ENCODE results near the gene KIF3B.
"Not testable (repeated sequence)": the region's sequence is repeated elsewhere in the genome, so short reads cannot be mapped to it uniquely, and the experiment has no call there.

The KIF3B gene

DNA sequence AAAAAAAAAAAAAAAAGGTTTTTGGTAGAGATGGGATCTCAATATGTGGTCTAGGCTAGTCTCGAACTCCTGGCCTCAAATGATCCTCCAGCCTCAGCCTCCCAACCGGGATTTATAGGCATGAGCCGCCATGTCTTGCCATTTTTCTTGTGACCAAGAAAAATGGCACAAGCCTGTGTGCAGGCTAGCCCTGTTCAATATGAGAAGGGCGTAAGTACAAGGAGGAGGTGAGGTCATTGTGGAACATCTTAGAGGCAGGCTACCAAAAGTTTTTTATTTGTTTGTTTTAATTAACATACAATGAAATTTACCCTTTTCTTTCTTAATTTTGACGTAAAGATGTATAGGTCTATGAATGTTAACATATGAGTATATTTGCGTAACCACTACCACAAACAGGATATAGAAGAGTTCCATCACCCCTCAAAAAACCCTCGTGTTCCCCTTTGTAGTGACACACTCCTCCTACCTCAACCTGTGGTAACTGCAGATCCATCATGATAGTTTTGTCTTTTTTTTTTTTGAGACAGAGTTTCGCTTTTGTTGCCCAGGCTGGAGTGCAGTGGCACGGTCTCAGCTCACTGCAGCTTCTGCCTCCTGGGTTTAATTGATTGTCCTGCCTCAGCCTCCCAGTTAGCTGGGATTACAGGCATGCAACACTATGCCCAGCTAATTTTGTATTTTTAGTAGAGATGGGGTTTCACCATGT lies 28.3 kb upstream of the KIF3B start:
- no peak for FAIRE-seq

DNA sequence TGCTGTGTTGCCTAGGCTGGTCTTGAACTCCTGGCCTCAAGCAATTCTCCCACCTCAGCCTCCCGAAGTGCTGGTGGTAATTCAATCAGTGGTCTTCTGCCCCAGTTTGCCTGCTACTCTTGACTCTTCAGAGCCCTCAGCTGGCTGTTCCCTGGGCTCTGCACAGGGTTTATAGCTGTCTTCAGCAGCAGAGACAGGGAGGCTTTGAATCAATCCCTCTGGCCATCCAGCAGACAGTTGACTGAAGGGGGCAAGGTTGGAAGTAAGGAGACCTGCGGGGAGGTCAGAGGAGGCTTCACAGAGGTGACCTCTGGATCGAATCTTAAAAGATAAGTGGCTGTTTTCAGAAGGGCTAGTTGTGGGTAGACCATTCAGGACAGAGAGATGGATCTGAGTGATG lies 26.0 kb upstream of the KIF3B start:
- no peak for FAIRE-seq

GRCh38 chr20:32252189-32252588 lies 25.3 kb upstream of the KIF3B start:
- FAIRE-seq = no peak

- FAIRE-seq = not testable (repeated sequence)
These were observed 16.5 kb upstream of the KIF3B start for GRCh38 chr20:32260973-32261372.

DNA sequence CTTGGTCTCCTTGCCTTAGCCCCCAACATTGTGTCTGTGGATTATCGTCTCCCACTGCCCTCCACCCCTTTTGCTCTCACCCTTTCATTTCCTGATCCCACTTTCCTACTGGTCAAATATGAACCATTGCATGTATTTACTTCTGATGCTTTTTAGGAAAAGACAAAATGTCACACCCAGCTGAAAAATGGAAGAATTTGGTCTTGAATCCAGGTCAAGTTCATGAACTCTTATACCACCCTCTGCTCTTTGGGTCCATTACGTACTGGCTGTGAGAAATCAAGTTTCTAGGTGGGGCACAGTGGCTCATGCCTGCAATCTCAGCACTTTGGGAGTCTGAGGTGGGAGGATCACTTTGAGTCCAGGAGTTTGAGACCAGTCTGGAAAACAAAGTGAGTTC lies 15.8 kb upstream of the KIF3B start:
- no peak for FAIRE-seq

DNA sequence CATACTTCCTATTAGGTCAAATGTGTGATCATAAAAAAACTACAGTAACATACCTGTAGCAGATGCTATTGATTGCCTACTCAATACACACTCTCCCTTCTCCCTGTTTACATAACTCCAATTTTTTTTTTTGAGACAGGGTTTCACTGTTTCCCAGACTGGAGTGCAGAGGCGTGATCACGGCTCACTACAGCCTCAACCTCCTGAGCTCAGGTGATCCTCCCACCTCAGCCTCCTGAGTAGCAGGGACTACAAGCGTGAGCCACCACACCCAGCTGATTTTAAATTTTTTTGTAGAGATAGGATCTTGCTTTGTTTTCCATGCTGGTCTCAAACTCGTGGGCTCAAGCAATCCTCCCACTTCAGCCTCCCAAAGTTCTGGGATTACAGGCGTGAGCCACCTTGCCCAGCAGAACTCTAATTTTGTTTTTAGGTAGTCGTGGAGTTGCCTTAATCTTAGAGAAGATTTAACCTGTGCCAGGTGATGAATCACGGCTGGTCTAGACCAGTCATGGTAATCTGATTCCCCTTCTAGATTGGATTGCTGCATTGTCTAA lies 14.0 kb upstream of the KIF3B start:
- FAIRE-seq = no peak

DNA sequence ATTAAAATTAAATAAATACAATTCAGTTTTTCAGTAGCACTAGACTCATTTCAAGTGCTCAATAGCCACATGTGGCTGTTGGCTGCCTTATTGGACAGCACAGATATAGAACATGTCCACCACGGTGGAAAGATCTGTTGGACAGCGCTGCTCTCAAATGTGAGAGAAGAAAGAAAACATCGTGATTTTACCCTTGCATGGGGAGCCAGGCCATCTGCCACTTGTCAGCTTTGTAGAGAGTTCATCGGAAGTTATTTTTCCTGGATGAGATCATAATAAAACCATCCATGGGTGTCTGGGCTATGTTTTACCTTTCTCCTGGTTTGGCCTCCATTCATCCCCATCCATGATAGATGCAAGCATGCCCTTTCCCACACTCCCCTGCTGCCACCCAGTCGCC lies 5.8 kb upstream of the KIF3B start:
- FAIRE-seq = no peak

GRCh38 chr20:32274359-32274758 lies 3.1 kb upstream of the KIF3B start:
- FAIRE-seq = no peak

GRCh38 chr20:32275163-32275562 lies 2.3 kb upstream of the KIF3B start:
- not testable (repeated sequence) for FAIRE-seq

GRCh38 chr20:32278199-32278643 lies 770 bp downstream of the KIF3B start:
- no peak for FAIRE-seq

DNA sequence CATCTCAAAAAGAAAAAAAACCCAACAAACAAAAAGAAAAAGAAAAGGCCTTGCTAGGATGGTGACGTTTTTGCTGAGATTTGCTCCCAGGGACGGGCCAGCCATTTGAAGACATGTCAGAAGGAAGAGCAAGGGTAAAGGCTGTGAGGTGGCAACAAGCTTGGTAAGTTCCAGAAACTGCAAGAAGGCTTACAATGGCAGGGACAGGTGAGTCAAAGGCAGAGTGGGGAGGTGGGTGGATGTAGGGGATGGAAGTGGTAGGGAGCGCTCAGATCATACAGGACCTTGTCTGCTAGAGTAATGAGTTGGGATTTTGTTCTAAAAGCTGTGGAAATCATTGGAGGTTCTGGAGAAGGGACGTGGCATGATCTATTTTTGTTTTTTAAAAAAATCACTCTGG lies 4.3 kb downstream of the KIF3B start:
- FAIRE-seq = no peak

GRCh38 chr20:32282461-32282860 lies 5.0 kb downstream of the KIF3B start:
- FAIRE-seq = no peak

DNA sequence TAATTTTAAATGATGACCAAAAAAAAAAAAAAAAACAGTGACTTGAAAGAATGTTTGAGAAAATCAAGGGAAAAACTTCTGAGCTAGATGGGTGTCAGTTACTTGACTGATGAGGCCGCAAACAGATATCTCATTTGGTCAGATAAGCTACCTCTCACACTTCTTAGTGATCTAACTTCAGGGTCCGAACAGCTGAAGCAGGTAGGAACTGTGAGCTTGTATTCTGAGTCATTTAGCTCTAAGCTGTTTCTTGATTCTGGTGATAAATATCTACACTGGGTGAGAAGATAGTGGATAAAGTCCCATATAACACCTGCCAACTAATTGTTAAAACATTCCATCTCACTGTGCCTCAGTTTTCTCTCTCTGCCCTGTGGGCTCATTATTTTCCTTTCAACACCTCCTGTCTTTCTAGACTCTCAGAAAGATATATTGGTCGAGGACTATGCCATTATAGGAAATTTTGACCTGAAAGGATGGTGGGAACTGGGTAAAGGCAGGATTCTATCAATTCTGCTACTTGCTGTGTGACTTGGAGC lies 7.7 kb downstream of the KIF3B start:
- no peak for FAIRE-seq

- FAIRE-seq = no peak
These were observed 8.3 kb downstream of the KIF3B start for GRCh38 chr20:32285621-32286371.

DNA sequence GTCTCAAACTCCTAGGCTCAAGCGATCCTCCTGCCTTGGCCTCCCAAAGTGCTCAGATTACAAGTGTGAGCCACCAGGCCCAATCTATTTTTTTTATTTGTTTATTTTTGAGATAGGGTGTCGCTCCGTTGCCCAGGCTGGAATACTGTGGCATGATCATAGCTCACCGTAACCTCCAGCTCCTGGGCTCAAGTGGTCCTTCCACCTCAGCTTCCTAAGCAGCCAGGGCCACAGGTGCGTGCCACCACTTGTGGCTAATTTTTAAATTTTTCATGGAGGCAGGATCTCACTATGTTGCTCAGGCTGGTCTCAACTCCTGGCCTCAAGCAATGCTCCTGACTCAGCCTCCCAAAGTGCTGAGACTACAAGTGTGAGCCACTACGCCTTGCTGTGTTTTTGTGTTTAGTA lies 9.8 kb downstream of the KIF3B start:
- FAIRE-seq = no peak

DNA sequence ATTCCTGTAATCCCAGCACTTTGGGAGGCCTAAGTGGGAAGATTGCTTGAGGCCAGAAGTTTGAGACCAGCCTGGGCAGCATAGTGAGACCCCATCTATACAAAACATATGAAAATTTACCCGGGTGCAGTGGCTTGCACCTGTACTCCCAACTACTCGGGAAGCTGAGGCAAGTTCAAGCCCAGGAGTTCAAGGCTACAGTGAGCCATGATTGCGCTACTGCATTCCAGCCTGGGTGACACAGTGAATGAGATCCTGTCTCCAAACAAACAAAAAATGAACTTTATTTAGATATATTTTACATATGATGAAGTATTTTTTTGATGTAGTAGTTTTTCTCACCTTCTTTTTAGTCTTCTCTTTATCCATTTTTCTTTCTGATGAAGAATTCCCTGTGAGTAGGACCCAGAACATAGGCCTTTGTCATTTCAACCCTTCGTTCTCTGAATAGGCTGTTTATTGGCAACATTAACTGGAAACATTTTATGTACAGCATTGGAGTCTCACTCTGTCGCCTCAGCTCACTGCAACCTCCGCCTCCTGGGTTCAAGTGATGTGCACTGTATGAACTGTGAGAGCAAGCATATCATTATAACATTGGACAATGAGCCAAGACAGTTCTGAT lies 10.9 kb downstream of the KIF3B start:
- no peak for FAIRE-seq

DNA sequence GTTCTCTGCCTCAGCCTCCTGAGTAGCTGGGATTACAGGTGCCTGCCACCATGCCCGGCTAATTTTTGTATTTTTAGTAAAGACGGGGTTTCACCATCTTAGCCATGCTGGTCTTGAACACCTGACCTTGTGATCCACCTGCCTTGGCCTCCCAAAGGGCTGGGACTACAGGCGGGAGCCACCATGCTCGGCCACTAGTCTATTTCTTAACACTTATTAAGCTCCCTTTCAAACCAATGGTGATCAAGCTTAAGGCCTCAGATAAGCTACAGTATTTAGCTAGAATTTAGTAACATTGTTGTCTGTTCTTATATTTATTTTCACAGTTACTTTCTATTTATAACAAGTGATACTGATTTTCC lies 11.8 kb downstream of the KIF3B start:
- not testable (repeated sequence) for FAIRE-seq

DNA sequence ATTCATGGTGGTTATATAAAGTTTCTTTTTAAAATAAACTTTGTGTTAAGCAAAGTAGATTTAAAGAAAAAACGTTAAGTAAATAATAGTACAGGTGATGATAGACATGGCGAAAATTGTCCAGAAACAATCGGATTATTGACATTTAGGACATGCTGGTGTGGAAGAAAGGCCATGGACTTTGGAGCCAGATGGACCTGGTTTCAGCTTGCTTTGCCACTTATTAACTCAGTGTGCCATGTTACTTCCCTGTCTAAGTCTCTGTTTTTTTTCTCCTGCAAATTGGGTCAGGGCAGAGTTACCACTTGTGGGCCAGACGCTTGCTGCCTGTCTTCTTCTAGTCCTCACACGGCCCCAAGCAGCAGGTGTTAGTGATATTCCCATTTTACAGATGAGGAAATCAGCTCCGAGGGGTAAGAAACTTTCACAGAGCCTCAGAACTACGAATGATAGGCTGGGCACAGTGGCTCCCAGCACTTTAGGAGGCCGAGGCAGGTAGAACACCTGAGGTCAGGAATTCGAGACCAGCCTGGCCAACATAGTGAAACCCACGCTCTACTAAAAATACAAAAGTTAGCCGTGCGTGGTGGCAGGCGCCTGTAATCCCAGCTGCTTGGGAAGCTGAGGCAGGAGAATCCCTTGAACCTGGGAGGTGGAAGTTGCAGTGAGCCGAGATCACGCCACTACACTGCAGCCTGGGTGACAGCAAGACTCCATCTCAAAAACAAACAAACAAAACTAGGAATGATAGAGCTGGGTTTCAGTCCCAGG lies 12.4 kb downstream of the KIF3B start:
- peak; percentile 92 for FAIRE-seq

- no peak for FAIRE-seq
These were observed 13.7 kb downstream of the KIF3B start for GRCh38 chr20:32291166-32291565.

GRCh38 chr20:32292548-32292947 lies 15.1 kb downstream of the KIF3B start:
- no peak for FAIRE-seq

- FAIRE-seq = no peak
These were observed 16.6 kb downstream of the KIF3B start for GRCh38 chr20:32294071-32294470.

- FAIRE-seq = no peak
These were observed 19.0 kb downstream of the KIF3B start for GRCh38 chr20:32296412-32296811.
